ENCODE measurements around the gene ANKRA2. TPM values are rescaled to one million over a fixed set of nuclear protein-coding genes. Genes with fewer than 3 reads are reported as not detected.

Gene ANKRA2, protein sequence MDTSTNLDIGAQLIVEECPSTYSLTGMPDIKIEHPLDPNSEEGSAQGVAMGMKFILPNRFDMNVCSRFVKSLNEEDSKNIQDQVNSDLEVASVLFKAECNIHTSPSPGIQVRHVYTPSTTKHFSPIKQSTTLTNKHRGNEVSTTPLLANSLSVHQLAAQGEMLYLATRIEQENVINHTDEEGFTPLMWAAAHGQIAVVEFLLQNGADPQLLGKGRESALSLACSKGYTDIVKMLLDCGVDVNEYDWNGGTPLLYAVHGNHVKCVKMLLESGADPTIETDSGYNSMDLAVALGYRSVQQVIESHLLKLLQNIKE
- 11.4 and 14.8 TPM in 2 replicates for total RNA-seq

DNA sequence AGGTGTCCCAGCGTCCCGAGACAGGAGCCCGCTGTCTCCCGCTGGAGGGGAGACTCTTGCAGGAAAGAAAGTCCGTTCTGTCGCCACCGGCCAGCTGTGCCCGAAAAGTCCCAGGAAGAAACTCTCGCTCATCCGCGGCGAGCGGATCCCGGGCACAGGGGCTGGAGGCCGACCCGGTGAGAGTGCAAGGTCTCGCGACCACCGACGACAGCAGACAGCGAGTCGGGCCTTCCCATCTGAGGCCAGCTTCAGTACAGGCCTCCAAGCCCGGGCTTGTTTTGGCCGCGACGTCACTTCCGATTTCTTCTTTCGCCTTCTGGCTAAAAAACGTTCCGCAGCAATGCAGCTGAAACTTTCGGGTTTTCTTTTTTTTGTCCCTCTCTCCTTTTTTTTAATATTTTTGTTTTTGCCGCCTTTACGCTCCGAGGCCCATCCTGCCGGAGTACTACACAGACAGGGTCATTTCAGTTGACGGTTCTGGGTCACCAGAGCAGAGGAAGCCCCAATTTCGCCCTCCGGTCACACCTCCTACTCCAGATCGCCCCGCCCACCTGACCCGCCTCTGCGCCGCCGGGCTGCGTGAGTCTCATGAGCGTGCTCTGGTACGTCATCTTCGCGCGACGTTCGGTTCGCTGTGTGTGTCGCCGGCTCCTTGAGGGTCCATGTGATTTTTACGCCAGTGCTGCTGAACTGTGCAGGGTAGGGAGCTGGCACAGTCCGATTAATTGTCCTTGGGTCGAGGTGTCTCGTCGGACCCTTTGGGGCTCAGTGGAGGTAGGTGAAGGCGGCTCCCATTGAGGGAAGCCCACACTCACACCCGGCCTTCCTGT lies at the start of gene ANKRA2, which contains the start of gene UTP15:
TSS of gene ANKRA2 (minus strand) at position 501 of the 830 bp plus-strand sequence. CDS start 2,758 bp downstream, outside the sequence.
TSS of gene UTP15 (plus strand) at position 605 of the 830 bp plus-strand sequence. CDS start 1,602 bp downstream, outside the sequence.
- peak; percentile 100 for DNase-seq

DNA sequence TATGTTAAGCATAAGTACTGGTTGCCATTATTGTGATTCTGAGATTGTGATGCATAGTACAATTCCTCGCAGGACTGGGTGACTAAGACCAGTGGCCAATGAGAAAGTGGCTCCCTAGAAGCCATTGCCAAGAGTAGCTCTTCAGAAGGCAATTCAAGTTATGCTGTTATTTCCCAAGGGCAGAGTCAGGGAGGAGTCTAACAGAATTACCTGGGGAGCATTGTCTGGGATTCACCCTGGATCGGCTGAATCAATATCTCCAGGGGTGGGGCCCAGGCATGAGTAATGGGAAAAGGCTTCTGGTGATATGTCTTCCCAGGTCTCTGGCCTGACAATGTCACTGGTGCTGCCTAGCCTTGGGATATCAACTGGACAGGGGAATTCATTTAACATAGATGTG lies 49.6 kb upstream of the ANKRA2 start:
- no peak for DNase-seq

DNA sequence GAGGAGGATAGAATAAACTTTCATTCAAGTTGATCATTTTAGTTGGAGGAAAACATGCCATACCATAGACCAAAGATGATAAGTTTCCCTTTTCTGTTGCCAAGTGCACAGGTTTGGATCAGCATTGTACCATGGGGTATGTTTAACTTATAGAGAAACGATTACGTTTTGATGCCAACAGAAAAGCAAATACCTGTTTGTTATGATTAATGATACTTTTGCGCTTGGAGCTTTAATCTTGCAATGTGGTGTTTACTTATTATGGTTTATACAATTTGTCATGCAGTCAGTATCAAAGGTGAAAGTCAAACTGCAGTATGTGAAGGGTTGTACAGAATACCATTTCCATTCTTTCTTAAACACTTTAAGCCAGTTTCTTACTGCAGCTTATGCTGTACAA lies 47.4 kb upstream of the ANKRA2 start:
- no peak for DNase-seq

DNA sequence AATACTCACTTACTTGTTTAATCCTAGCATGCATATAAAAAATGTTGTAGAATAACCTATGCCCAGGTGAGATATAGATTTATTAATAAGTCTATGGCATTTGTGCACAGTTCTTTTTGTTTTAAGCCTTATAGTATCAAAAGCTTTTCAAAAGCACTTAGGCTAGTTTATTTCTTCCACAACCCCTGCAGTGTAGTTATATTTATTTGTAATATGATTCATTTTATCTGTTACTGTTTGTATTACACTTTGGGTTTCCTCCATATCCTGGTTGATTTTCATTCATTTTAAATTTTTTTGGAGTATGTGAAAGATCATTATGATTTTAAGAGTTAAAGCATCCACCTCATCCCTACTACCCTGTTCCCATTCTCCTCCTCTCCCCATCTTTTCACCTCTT lies 41.8 kb upstream of the ANKRA2 start:
- no peak for DNase-seq

DNA sequence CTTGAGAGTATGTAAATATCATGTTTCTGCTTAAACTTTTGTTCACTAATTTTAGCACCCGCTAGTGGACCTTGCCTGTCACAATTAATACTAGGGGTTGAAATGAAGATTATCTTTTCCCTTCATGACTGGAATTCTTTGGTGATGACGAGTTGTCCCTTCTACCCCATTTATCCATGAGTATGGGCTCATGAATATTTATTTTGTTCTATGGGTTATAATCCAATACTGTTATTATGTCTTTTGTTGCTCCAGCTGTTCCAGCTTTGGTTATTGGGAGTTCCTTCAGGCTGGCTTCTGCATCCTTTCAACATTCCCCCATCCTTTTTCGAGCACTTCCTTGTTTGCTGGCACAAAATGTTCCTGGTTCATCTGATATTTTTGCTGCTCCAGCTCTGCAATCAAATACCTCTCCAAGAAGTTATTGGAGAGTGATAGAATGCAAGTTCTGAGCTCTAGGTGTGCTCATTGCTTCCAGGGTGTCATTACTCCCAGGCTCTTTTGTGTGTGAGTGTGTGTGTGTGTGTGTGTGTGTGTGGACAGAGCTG lies 40.8 kb upstream of the ANKRA2 start:
- DNase-seq: no peak

DNA sequence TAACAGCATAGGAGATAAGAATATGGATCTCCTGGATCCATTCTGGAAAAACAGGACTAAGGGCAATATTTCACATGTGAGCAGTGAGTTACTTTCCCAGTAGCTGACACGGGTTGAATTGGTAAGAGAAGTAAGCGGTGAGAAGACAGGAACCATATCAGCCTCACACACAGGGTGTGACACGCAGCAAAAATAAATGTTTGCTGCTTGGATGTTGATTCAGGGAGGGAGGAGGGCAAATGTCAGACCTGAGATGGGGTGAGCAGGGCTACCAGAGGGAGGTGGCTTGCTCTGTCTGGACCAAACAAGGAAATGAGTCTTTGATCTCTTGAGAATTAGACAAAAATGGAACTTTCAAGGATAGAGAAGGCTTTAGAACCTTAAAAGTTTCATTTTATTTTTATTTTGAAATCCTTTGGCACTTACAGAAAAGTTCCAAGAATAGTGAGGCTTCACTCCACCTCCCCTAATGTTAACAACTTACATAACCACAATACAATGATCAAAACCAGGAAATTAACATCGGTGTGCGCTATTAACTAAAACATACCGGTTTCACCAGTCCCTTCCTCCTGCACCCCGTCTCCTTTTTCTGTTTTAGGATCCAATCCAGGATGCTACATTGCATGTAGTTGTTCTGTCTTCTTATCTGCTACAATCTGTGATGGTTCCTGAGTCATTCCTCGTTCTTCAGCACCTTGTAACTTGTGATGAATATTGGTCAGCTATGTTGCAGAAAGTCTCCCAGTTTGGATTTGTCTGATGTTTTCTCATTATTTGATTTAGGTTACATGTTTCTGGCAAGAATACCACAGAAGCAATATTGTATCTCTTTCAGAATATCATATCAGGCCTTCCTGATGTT lies 40.0 kb upstream of the ANKRA2 start:
- peak; percentile 73 for DNase-seq

DNA sequence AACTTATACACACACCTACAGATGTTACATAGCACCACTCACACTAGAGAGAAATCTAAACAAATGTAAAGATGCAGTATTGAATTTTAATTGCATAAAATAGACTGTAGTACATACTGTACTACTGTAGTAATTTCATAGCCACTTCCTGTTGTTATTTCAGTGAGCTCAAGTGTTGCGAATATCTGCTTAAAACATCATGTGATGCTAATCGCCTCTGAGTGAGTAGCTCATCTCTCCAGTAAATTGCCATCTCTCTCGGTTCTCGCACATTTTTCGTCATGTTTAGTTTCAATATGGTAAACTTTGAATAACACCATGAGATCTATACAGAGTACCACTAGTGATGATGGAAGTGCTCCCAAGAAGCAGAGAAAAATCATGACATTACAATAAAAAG lies 38.6 kb upstream of the ANKRA2 start:
- peak; percentile 61 for DNase-seq

DNA sequence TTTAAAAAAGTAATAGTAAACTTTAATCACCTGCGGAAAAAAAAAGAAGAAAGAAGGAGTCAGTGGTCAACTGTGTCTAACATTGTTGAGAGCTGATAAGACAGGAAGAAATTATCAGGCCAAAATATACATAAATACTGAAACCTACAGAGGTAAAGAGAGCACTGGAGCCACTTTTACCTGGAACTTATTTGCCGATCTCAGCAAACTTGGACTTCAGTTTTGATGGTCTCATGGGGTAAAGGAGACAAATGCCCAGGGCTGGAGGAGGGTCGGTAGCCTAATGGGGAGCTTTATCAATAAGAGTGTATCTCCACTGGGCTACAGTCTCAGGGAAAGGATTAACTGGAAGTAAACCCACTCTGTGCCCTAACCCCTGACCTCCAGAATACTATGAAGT lies 33.9 kb upstream of the ANKRA2 start:
- DNase-seq: no peak

DNA sequence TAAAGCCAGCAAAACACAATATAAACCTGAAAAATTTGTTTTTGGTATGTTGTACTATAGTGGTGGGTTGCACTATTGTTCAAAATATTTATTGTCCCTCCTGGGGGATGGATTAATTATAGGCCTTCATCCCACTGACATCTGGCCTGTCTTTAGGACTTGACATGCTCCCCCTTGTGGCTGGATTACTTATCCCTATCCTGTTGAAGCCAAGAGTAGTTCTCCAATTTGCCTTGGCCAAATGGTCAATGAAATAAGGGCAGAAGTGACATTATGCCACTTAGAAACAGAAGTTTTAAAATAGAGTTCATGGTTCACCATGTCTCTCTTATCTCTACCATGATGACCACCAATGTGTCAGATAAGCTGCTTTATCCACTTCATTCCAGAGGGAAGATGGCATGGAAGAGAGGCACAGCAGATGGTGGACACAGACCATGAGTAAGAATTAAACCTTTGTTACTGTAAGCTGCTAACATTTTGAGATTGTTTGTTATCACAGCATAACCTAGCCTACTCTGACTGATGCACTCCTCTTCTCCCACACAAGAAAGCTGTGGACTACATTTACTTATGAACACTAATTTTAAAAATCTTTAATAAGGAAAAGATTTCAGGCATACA lies 31.4 kb upstream of the ANKRA2 start:
- peak; percentile 72 for DNase-seq

DNA sequence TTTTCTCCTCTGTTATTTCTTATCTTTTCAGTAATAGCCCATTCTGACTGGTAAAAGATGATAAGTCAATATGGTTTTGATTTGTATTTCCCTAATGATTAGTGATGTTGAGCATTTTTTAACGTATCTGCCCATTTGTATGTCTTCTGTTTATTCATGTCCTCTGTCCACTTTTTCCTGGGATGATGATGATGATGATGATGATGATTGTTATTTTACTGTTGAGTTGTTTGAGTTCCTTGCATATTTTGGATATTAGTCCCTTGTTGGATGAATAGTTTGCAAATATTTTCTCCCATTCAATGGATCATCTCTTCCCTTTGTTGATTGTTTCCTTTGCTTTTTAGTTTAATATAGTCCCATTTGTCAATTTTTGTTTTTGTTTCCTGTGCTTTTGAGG lies 27.1 kb upstream of the ANKRA2 start:
- peak; percentile 12 for DNase-seq

DNA sequence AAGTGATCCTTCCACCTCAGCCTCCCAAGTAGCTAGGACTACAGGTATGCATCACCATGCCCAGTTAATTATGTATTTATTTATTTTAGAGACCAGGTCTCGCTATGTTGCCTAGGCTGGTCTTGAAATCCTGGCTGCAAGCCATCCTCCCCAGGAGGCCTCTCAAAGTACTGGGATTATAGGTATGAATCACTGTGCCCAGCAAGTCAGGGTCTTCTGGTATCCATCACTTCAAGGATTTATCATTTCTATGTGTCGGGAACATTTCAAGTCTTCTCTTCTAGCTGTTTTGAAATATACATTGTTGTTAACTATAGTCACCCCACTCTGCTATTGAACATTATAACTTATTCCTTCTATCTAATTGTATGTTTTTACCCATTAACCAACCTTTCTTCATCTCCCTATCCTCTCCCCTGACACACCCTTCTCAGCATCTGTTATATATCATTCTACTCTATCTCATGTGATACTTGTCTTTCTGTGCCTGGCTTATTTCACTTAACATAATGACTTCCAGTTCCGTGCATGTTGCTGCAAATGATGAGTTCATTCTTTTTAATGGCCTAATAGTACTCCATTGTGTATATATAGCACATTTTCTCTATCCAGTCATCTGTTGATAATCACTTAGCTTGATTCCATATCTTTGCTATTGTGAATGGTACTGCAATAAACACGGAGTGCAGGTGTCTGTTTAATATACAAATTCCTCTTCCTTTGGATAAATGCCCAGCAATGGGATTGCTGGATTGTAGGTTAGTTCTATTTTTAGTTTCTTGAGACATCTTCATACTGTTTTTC lies 26.5 kb upstream of the ANKRA2 start:
- peak; percentile 35 for DNase-seq

DNA sequence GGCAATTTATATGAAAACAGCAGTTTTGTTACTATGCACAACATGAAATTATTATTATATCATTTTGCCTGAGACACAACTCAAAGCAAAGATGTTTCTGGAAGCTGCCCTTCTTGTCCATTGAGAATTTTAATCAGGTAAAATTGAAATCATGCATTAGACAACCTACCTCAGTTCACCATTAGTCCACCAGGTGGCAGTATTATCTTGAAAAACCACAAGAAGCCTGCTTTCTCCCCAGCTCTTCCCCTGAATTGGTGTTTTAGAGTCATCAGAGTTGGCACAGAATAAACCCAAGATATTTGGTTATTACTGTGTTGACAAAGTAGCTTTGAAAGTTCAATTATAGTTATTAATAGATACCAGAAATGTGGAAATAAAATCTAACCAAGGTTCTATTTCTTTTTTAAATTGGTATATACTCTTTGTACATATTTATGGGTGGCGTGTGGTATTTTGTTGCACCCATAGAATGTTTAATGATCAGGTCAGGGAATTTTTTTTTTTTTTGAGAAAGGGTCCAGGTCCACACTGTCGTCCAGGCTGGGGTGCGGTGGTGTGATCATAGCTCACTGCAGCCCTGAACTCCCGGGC lies 25.8 kb upstream of the ANKRA2 start:
- peak; percentile 94 for DNase-seq

DNA sequence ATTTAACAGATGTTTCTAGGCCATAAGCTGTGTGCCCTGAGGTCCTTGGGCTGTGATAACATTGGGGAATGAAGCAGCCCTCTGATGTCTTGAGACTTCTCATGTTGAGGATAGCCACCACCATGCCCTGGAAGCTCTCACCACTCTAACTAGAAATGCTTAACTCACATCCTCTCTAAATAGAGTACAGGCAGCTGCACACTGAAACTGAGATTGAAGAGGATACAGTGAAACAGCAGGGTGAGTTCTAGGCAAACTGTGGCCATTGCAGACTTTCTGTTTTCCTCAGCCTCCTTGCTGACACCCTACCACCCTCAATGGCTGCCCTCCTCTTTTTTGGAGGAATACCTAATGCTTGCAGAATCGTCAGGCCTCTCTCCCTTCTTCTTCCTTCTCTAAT lies 22.5 kb upstream of the ANKRA2 start:
- no peak for DNase-seq

DNA sequence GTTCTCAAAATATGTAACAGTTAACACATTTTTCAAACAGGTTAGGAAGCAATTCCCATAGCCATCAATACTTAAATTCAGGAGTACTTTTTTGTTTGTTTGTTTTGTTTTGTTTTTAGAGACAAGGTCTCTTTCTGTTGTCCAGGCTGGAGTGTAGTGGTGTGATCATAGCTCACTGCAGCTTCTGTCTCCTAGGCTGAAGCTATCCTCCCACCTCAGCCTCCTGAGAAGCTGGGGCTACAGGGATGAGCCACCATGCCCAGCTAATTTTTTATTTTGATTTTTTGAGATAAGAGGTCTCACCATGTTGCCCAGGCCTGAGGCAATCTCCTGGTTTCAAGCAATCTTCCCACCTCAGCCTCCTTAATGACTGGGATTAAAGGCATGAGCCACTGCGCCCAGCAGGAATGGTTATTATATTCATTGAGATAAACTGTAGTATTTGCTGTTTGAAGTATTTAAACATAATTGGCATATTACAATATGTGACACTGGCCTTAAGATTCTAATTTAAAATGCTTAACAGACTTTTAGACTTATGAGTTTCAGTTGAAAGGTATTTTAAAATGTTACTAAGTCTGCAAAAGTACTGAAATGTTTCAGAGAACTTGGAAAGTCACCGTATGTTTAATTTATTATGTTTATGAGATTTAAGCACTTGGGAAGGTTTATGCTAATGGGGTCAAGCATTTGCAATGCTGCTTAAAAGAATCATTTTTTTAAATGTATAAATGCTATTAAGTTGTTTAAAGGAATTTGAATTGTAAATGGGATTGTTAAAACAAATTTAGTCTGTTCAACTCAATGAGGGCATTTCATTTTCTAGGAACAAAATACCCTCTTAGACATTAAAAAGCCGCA lies 17.1 kb upstream of the ANKRA2 start:
- no peak for DNase-seq

DNA sequence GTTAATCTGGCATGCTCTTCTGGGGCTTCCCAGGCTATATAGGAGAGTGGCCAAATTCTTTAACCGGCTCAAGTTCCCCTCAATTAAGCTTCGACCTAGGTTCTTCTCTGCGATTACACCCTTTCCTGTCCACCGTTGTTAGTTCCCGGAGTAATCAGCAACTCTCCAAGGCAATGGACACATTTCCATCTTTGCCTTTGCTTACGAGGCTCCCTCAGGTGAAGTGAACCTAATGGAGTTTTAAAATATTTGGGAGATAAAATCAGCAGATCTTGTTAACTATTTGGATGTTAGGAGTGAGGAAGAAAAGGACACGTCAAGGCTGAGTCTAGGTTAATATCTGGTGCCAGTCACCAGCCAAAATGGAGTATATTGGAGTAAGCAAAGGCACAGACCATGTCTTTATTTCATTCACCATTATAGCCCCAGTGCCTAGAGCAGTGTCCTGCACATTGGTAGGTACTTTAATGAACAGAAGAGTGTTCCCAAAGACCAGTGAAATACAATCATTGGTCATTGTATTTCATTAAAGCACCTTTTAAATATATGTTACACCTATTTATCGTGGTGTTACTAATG lies 619 bp upstream of the ANKRA2 start:
- no peak for DNase-seq

DNA sequence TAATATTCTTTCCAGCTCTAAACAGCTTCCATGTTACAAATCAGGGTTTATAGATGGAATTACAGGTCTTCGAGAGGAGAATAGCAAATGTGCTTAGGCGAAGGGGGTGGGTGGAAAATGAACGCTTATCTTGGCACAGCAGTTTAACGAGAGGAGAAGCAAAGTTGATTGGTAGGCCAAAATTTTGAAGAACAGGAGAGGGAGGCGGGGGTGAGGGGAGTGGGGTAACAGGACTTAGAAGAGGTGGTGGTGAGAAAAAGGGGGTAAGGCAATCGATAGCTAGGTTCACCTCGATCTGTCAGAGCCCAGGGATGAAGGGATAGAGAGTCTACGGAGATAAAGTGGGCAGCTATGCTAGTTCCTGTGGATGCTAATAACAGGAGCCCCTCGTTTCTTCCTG lies 764 bp downstream of the ANKRA2 start:
- DNase-seq: peak; percentile 35

DNA sequence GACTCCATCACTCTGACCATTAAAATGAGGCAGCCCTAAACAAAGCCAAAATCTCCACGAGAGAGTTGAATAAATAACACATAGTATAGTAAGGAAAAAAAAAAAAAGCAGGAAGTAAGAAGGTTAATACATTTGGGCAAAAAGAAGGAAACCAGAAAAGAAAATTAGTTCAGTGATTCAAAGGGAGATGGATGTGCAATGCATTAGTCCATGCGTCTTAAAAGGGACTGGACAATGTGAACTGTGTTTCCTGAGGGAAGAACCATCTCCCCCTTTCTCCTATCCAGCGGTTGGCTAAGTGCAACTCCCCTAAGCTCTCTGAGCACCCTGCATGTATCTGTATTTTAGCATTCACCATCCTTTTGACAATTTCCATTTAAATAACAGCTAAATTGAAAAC lies 1.4 kb downstream of the ANKRA2 start:
- DNase-seq: peak; percentile 7

DNA sequence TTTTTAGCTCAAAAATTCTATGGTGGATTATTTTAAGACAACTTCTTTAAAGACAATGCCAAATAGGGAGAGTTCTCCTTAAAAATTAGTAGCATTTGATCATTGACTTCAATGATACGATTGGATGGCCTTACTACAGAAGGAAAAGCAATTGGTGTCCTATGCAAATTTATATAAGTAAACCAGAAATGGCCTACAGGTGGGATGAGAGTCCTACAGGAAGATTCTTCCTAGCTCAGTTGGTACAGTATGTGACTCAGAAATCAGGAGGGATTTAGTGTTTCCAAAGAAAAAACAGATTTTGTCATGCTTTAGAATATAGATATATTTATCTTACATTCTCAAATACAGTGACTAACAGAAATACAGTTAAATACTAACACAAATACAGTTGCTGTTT lies 6.5 kb downstream of the ANKRA2 start:
- DNase-seq: peak; percentile 32

DNA sequence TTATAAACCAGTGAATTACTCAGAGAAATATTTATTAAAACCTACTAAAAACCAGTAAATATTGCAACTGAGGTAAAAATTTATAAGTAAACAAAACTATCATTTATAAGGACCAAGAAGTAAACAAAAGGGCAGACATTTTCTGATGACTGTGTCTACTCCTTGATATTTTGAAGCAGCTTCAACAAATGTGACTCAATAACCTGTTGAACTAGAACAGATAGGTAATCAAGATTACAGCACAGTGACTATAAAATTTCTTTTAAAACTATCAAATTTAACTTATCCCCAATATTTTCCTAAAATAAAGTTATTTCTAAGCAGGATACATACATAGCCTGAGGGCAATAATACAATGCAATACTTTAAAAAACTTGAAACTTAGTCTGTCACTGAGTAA lies 12.8 kb downstream of the ANKRA2 start:
- no peak for DNase-seq

All from dermis blood vessel endothelial cell (primary cell).